B cell (primary cell): ENCODE measurements around the gene ABHD2. TPM values are rescaled to one million over a fixed set of nuclear protein-coding genes. Genes with fewer than 3 reads are reported as not detected.

Source experiments
- ATAC-seq: fragments of 200-7000 bp; cut with Tn5 transposase; one replicate; pipeline ENCODE4 v1.10.0; 2021; ENCODE audit warnings: low read depth, mild to moderate bottlenecking, moderate number of reproducible peaks, moderate library complexity
- CTCF ChIA-PET: fragments of 350-600 bp; sonication (Branson Sonifier 250); formaldehyde crosslinking; loops from one replicate; lab custom pipeline; 2021; ENCODE audit warnings: antibody characterized with exemption, inconsistent platforms; lab: Charles Lee
- POLR2A ChIA-PET: fragments of 350-600 bp; sonication (Branson Sonifier 250); formaldehyde crosslinking; loops from one replicate; lab custom pipeline; 2021; ENCODE audit warnings: antibody characterized with exemption; lab: Charles Lee
- DNase-seq: peaks from one replicate; pipeline ENCODE4 v3.0.0; 2013
- H2AFZ ChIP-seq: 2 replicates; pipeline ENCODE4 v1.6.1; 2012; ENCODE audit warnings: mild to moderate bottlenecking, low read depth, low read length; ENCODE audit not compliant: insufficient read depth, poor library complexity, severe bottlenecking
- H3K27ac ChIP-seq, 2 donors: 1 replicate in 1 of 2; 2 replicates in 1 of 2; pipeline ENCODE4 v1.5.1; 2012 to 2013; ENCODE audit warnings: low read length in 2 of 2, mild to moderate bottlenecking in 2 of 2, moderate library complexity in 1 of 2
- H3K27me3 ChIP-seq, 4 experiments: fragments of 200-600 bp in 1 of 4; sonication (generic) in 1 of 4; replicated peaks in 1 of 4; 1 replicate in 2 of 4; 2 replicates in 2 of 4; pipeline versions ENCODE4 v1.6.1 to v1.7.0; 2013 to 2016; ENCODE audit warnings: low read length in 3 of 4, mild to moderate bottlenecking in 2 of 4, mixed read lengths in 1 of 4, moderate library complexity in 1 of 4; ENCODE audit not compliant: insufficient read depth in 4 of 4, control insufficient read depth in 3 of 4; ENCODE audit errors: control extremely low read depth in 1 of 4
- H3K36me3 ChIP-seq, 2 experiments: replicated peaks in 1 of 2; 1 replicate in 1 of 2; 2 replicates in 1 of 2; pipeline versions ENCODE4 v1.6.1 to v1.7.1; 2013; ENCODE audit warnings: low read length in 1 of 2; ENCODE audit not compliant: insufficient read depth in 2 of 2, control insufficient read depth in 1 of 2; ENCODE audit errors: control extremely low read depth in 1 of 2, extremely low read depth in 1 of 2
- H3K4me1 ChIP-seq, 2 donors: fragments of 200-600 bp in 1 of 2; sonication (generic) in 1 of 2; 1 replicate in 1 of 2; 2 replicates in 1 of 2; pipeline versions ENCODE4 v1.5.1 to v1.6.1; 2013 to 2017; ENCODE audit warnings: low read length in 2 of 2; ENCODE audit not compliant: control insufficient read depth in 2 of 2, insufficient read depth in 2 of 2
- H3K4me2 ChIP-seq: replicated peaks from 2 replicates; pipeline ENCODE3; 2012; ENCODE audit warnings: mild to moderate bottlenecking, low read depth, low read length; ENCODE audit not compliant: poor library complexity, severe bottlenecking
- H3K4me3 ChIP-seq, 5 experiments: fragments of 200-600 bp in 1 of 5; sonication (generic) in 1 of 5; 1 replicate in 3 of 5; 2 replicates in 2 of 5; pipeline versions ENCODE4 v1.5.1 to v1.7.0; 2011 to 2016; ENCODE audit warnings: low read length in 4 of 5, mild to moderate bottlenecking in 4 of 5, low read depth in 2 of 5, control low read depth in 1 of 5, moderate library complexity in 1 of 5; ENCODE audit not compliant: insufficient read depth in 1 of 5; ENCODE audit errors: control extremely low read depth in 1 of 5, extremely low read depth in 1 of 5
- H3K79me2 ChIP-seq: fragments of 200-600 bp; sonication (generic); one replicate; pipeline ENCODE4 v1.6.0; 2016; ENCODE audit warnings: low read length; ENCODE audit not compliant: control insufficient read depth, insufficient read depth
- H3K9ac ChIP-seq: fragments of 200-600 bp; sonication (generic); 2 replicates; pipeline ENCODE4 v1.6.1; 2017; ENCODE audit warnings: mild to moderate bottlenecking, low read length, moderate library complexity
- H3K9me3 ChIP-seq, 3 donors: one replicate each; pipeline versions ENCODE4 v1.6.1 to v1.7.1; 2013; ENCODE audit warnings: low read length in 2 of 3; ENCODE audit not compliant: control insufficient read depth in 2 of 3, insufficient read depth in 1 of 3; ENCODE audit errors: control extremely low read depth in 1 of 3
- H4K20me1 ChIP-seq: 2 replicates; pipeline ENCODE4 v1.6.0; 2012; ENCODE audit warnings: mild to moderate bottlenecking, low read length; ENCODE audit not compliant: insufficient read depth, control insufficient read depth, poor library complexity, severe bottlenecking
- H3K27ac Mint-ChIP-seq: one replicate; pipeline ENCODE4 v1.8.0; 2021; ENCODE audit warnings: mixed read lengths
- H3K27me3 Mint-ChIP-seq: one replicate; pipeline ENCODE4 v1.8.0; 2021; ENCODE audit warnings: mixed read lengths
- H3K4me1 Mint-ChIP-seq: one replicate; pipeline ENCODE4 v1.8.0; 2021; ENCODE audit warnings: mixed read lengths
- H3K4me3 Mint-ChIP-seq: one replicate; pipeline ENCODE4 v1.8.0; 2021; ENCODE audit warnings: mixed read lengths
- H3K9me3 Mint-ChIP-seq: one replicate; pipeline ENCODE4 v1.8.0; 2022; ENCODE audit warnings: mixed read lengths; ENCODE audit not compliant: insufficient read depth
- EZH2 ChIP-seq: IDR thresholded peaks from 2 replicates; pipeline ENCODE4 v1.6.1; 2012; ENCODE audit warnings: borderline replicate concordance, low read depth, mild to moderate bottlenecking, moderate library complexity, low read length; ENCODE audit not compliant: insufficient read depth, poor library complexity, severe bottlenecking
- WGBS: methylation state at CpG from one replicate; pipeline ENCODE4 v1.1.5; 2013; ENCODE audit warnings: missing lambda C conversion rate; ENCODE audit not compliant: insufficient coverage; 5-methylcytosine and 5-hydroxymethylcytosine counted together
- intact Hi-C: fragments of 100-400 bp; cut with micrococcal nuclease; formaldehyde crosslinking; loops from one replicate; pipeline ENCODE4 v1.10.0; 2022
- polyA plus RNA-seq: library from polyadenylated mRNA; depleted of rRNA; stranded (reverse); fragments of >200 nt; gene quantifications from 2 replicates; pipeline ENCODE4 v1.2.3, GENCODE V29; 2012
- total RNA-seq, 2 donors: library from RNA; stranded (reverse); fragments of 120-200 nt in 1 of 2; gene quantifications; 1 replicate in 1 of 2; 2 replicates in 1 of 2; pipeline versions ENCODE4 v1.2.3 to v1.2.4, GENCODE V29; 2013 to 2022
- TF ChIP-seq, protein P1 (sequence below): fragments of 200-600 bp; IDR thresholded peaks from one replicate; pipeline ENCODE4 v1.8.0; 2022; ENCODE audit warnings: antibody characterized with exemption, mild to moderate bottlenecking

ABHD2 gene
- total and polyA plus RNA-seq, 2 donors (not counting 1 experiment from before 2014, with no cell fraction given) = 7.1 to 45.8 TPM

DNA sequence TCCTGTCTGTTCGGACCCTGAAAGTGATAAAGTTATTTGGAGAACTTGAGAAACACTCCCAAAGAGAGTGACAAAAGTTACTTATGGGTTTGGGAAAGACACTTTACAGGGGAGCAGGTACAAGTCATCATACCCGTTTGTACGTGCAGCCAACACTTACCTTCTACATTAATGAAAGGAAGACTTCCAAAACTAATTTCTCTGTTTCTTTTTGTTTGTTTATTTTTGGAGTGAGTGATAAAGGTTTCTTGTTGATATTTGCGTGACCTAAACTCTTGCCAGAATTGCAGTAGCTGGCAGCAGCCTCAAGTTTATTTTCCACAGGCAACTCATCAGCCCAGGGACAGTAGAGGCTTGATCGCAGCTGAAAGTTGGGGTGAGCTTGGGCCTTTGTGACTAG is 8.4 kb downstream of the ABHD2 start:
- DNase-seq (no peak), ATAC-seq (no peak)
- Histone ChIP-seq H3K36me3 (peaks cover 2 to 11% of the 10 kb centered on the region in 2 experiments), H3K27me3 (no peaks in the 10 kb centered on the region), H3K9me3 (no peaks in the 10 kb centered on the region), H3K4me1 (peaks cover 4% of the 10 kb centered on the region in 2 donors), H3K27ac (no peak overlapping the region), H3K4me3 (no peak overlapping the region), H3K9ac (no peak overlapping the region), H3K4me2 (no peak overlapping the region), H4K20me1 (peaks cover 12% of the 10 kb centered on the region), H2AFZ (no peak overlapping the region), H3K79me2 (peaks cover 89% of the 10 kb centered on the region)
- H3K27ac Mint-ChIP-seq = no peak overlapping the region
- intact Hi-C loops = no loop called here
- CTCF ChIA-PET = interaction anchor here (0.6 to 2.4 kb wide), 4 partner anchors 33 to 110 kb away, joined by 3 to 11 read pairs (median 4); no protein-coding TSS in a partner anchor
- POLR2A ChIA-PET = no interaction called here
- no peak overlapping the region for H3K4me3 Mint-ChIP-seq
- TF ChIP-seq, protein P1, sequence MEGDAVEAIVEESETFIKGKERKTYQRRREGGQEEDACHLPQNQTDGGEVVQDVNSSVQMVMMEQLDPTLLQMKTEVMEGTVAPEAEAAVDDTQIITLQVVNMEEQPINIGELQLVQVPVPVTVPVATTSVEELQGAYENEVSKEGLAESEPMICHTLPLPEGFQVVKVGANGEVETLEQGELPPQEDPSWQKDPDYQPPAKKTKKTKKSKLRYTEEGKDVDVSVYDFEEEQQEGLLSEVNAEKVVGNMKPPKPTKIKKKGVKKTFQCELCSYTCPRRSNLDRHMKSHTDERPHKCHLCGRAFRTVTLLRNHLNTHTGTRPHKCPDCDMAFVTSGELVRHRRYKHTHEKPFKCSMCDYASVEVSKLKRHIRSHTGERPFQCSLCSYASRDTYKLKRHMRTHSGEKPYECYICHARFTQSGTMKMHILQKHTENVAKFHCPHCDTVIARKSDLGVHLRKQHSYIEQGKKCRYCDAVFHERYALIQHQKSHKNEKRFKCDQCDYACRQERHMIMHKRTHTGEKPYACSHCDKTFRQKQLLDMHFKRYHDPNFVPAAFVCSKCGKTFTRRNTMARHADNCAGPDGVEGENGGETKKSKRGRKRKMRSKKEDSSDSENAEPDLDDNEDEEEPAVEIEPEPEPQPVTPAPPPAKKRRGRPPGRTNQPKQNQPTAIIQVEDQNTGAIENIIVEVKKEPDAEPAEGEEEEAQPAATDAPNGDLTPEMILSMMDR = no peak
- TF ChIP-seq EZH2 = no peak
- H3K27me3 Mint-ChIP-seq = no peaks in the 10 kb centered on the region
- H3K9me3 Mint-ChIP-seq = no peaks in the 10 kb centered on the region
- WGBS = 100% methylated on average over 1 of the region's 5 CpGs
- peaks cover 5% of the 10 kb centered on the region for H3K4me1 Mint-ChIP-seq

DNA sequence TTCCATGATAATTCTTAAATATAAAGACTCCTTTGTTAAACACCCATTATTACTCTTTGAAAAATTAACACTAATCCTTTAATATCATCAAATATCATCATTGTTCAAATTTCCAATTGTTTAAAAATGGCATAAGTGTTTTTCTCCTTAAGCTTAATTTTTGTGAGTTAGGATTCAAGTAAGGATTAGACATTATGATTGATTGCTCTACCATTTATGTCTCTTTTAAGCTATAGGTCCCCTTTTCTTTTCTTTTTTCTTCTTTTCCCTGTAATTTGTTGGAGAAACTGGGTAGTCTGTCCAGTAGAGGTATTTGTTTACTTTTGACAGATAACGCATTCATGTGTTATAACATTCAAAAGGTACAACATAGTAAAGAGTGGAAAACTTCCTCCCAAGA is 9.1 kb downstream of the ABHD2 start:
- DNase-seq (no peak), ATAC-seq (no peak)
- TF ChIP-seq, protein P1 = no peak
- TF ChIP-seq EZH2 = no peak
- Histone ChIP-seq H3K9me3 (no peaks in the 10 kb centered on the region), H3K4me3 (no peak overlapping the region), H3K79me2 (peaks cover 90% of the 10 kb centered on the region), H3K27ac (no peak overlapping the region), H3K27me3 (no peaks in the 10 kb centered on the region), H3K9ac (no peak overlapping the region), H4K20me1 (peaks cover 16% of the 10 kb centered on the region), H3K4me1 (no peaks in the 10 kb centered on the region), H3K36me3 (peaks cover 2 to 16% of the 10 kb centered on the region in 2 experiments), H2AFZ (no peak overlapping the region), H3K4me2 (no peak overlapping the region)
- WGBS = no CpG with 5 or more reads among the region's 1 CpG
- intact Hi-C loops = no loop called here
- POLR2A ChIA-PET = no interaction called here
- CTCF ChIA-PET = interaction anchor here (0.6 to 2.4 kb wide), 3 partner anchors 33 to 80 kb away, joined by 4 to 11 read pairs (median 4); no protein-coding TSS in a partner anchor
- no peaks in the 10 kb centered on the region for H3K4me1 Mint-ChIP-seq
- no peak overlapping the region for H3K27ac Mint-ChIP-seq
- H3K4me3 Mint-ChIP-seq = no peak overlapping the region
- H3K9me3 Mint-ChIP-seq = no peaks in the 10 kb centered on the region
- H3K27me3 Mint-ChIP-seq = no peaks in the 10 kb centered on the region
